GM19463 (cell line): ENCODE results near the gene RUNDC1.

Experiments used
- ATAC-seq: cut with Tn5 transposase; IDR thresholded peaks from one replicate; pipeline ENCODE4 v1.9.1; 2021; ENCODE audit warnings: mild to moderate bottlenecking, moderate library complexity; ENCODE audit not compliant: unreplicated experiment

RUNDC1 gene

GRCh38 chr17:43039646-43040045, 59.3 kb downstream of the RUNDC1 start:
- ATAC-seq = no peak

GRCh38 chr17:43040655-43041054, 60.3 kb downstream of the RUNDC1 start:
- no peak for ATAC-seq

GRCh38 chr17:43042025-43042628, 61.8 kb downstream of the RUNDC1 start:
- ATAC-seq = no peak
